Progenitor cell of endocrine pancreas (in vitro differentiated cells): ENCODE data around the gene SEC11C. TPM values are rescaled to one million over a fixed set of nuclear protein-coding genes. Genes with fewer than 3 reads are reported as not detected.

Experiments used
- DNase-seq: peaks from one replicate; pipeline ENCODE4 v3.0.0; 2021; ENCODE audit warnings: low spot score; ENCODE audit not compliant: unreplicated experiment
- H3K27ac Mint-ChIP-seq: 2 replicates; pipeline ENCODE4 v1.8.0; 2021; ENCODE audit warnings: mild to moderate bottlenecking, moderate library complexity, mixed read lengths
- H3K27me3 Mint-ChIP-seq: 2 replicates; pipeline ENCODE4 v1.8.0; 2021; ENCODE audit warnings: mixed read lengths
- H3K36me3 Mint-ChIP-seq: 2 replicates; pipeline ENCODE4 v1.8.0; 2022; ENCODE audit warnings: mixed read lengths; ENCODE audit not compliant: insufficient read depth
- H3K4me1 Mint-ChIP-seq: 2 replicates; pipeline ENCODE4 v1.8.0; 2021; ENCODE audit warnings: low read depth, mixed read lengths
- H3K4me3 Mint-ChIP-seq: 2 replicates; pipeline ENCODE4 v1.8.0; 2021; ENCODE audit warnings: low read depth, mild to moderate bottlenecking, moderate library complexity, mixed read lengths
- H3K9me3 Mint-ChIP-seq: 2 replicates; pipeline ENCODE4 v1.8.0; 2021; ENCODE audit warnings: low read depth, mixed read lengths
- CTCF ChIP-seq: fragments of 200-600 bp; sonication (generic); IDR thresholded peaks from one replicate; pipeline ENCODE4 v1.5.0; 2021; ENCODE audit warnings: antibody characterized with exemption, mild to moderate bottlenecking; ENCODE audit not compliant: unreplicated experiment
- total RNA-seq: library from RNA; stranded (reverse); gene quantifications from 2 replicates; pipeline ENCODE4 v1.2.1, GENCODE V29; 2021

The SEC11C gene
- total RNA-seq, 1 donor from 2014 or later, result 91.9 TPM

DNA sequence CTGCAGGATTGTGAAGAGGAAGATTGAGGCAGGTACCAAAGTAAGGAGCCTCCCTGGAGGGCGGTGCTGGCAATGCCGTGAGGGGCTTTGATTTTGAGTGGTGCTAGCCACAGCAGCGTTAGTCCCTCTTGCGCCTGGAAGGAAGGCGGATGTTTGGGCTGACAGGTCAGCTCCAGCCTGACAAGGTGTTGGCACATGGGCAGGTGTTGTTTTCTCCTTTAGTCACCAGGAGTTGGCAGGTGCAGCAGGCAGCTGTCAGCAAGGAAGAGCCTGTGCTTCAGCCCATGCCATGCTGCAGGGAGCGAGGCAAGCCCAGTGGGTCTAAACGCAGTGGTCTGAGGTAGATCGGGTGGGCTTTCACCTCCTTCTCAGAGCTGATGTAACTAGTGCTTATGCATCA is 8.5 kb downstream of the SEC11C start:
- H3K36me3 Mint-ChIP-seq, result peaks cover 9% of the 10 kb centered on the region
- no peaks in the 10 kb centered on the region for H3K27me3 Mint-ChIP-seq
- no peaks in the 10 kb centered on the region for H3K9me3 Mint-ChIP-seq
- H3K4me1 Mint-ChIP-seq, result peaks cover 15% of the 10 kb centered on the region
- no peak for TF ChIP-seq CTCF
- no peak overlapping the region for H3K4me3 Mint-ChIP-seq
- no peak for DNase-seq
- peak overlapping the region; percentile 29 for H3K27ac Mint-ChIP-seq

DNA sequence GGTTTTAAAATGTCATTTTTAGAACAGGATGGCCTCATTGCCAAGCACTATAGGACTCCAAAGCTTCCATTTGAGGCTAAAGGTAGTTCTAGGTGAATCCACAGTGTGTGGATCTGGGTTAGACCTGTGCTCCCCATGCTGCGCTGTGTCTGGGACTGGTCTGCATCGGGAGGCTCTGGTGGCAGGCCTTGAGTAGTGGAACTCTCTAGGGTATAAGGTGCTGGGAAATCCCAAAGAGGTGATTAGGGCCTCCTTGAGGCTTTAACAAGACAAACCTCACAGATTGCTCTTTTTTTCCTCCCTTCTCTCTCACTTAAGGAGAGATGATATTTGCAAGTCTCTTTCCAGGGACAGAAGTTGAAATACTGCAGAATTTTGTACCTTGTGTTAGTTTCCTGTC is 9.3 kb downstream of the SEC11C start:
- Mint-ChIP-seq H3K27me3 (no peaks in the 10 kb centered on the region), H3K36me3 (peaks cover 10% of the 10 kb centered on the region), H3K27ac (no peak overlapping the region), H3K4me3 (no peak overlapping the region), H3K4me1 (peaks cover 11% of the 10 kb centered on the region), H3K9me3 (no peaks in the 10 kb centered on the region)
- DNase-seq, result no peak
- no peak for TF ChIP-seq CTCF

- no peak for DNase-seq
- TF ChIP-seq CTCF, result no peak
- Mint-ChIP-seq H3K27ac (no peak overlapping the region), H3K27me3 (no peaks in the 10 kb centered on the region), H3K4me3 (no peak overlapping the region), H3K36me3 (peaks cover 13% of the 10 kb centered on the region), H3K9me3 (no peaks in the 10 kb centered on the region), H3K4me1 (peaks cover 11% of the 10 kb centered on the region)
These were observed 9.7 kb downstream of the SEC11C start for GRCh38 chr18:59149416-59149815.

GRCh38 chr18:59150236-59150635 is 10.6 kb downstream of the SEC11C start:
- Mint-ChIP-seq H3K27me3 (no peaks in the 10 kb centered on the region), H3K4me1 (peaks cover 7% of the 10 kb centered on the region), H3K9me3 (no peaks in the 10 kb centered on the region), H3K27ac (no peak overlapping the region), H3K36me3 (peaks cover 15% of the 10 kb centered on the region), H3K4me3 (no peak overlapping the region)
- DNase-seq, result no peak
- no peak for TF ChIP-seq CTCF

DNA sequence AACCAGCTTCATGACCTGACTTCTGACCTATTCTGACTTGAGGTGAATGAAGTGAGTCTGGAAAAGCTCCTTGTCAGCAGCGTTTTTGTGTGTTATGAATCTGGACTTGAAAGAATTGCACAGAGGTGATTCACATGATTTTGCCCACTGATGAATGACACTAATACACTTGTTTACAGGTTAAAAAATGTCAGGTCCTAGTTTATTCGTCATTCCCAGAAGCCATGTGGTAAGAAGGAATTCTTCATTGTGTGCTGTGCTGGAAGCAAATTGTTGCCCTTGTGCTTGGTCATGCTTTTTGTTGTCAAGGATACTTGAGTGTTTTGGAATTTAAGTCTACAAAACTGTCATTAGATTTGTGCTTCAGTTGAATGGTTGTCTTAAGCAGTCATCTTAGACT is 15.5 kb downstream of the SEC11C start:
- no peak for TF ChIP-seq CTCF
- DNase-seq, result no peak
- H3K27me3 Mint-ChIP-seq, result no peaks in the 10 kb centered on the region
- no peaks in the 10 kb centered on the region for H3K9me3 Mint-ChIP-seq
- peaks cover 3% of the 10 kb centered on the region for H3K4me1 Mint-ChIP-seq
- no peak overlapping the region for H3K27ac Mint-ChIP-seq
- peaks cover 24% of the 10 kb centered on the region for H3K36me3 Mint-ChIP-seq
- no peak overlapping the region for H3K4me3 Mint-ChIP-seq
